ENCODE measurements around the gene RNF207.

RNF207 gene

DNA sequence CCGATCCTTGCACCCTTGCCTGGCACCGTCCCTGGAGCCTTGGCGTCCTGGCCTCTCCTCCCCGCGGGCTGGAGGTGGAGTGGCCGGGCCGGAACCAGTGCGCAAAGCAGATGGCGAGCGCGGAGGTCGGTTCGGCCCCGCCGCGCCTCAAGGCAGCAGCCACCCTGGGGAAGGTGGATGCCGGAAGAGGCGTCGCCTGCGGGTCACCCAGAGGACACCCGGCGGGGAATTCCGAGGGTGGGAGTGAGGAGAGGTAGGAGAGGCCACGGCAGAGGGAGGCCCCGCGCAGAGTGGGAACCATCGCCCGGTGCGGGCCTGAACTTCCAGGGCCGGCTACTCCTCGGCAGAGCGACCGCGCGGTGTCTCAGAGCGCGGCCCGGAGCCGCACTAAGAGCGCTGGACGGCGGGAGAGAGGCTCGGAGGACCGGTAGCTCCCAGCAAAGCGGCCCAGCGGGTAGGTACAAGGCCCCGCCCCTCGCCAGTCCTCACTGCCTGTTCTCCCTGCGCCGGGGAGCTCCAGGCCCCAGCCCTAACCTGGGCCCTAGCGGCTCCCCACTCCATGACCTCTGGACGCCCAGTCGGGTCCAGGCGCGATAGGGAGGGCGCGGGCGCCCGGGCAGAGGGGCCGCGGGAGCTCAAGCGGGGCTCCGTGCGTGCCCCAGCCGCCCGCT, at the start of gene RNF207:
Gene RNF207 (plus strand): TSS at position 271 of the 671 bp plus-strand sequence. CDS start 417 bp downstream, outside the sequence.
- no peak for DNase-seq

- no peak for DNase-seq
Observed at GRCh38 chr1:6157132-6157527, 48.8 kb upstream of the RNF207 start.

- no peak for DNase-seq
Observed at GRCh38 chr1:6157528-6158174, 48.3 kb upstream of the RNF207 start.

GRCh38 chr1:6158181-6158580, 47.7 kb upstream of the RNF207 start:
- no peak for DNase-seq

- no peak for DNase-seq
Observed at GRCh38 chr1:6162341-6162740, 43.6 kb upstream of the RNF207 start.

GRCh38 chr1:6162773-6163172, 43.1 kb upstream of the RNF207 start:
- no peak for DNase-seq

DNA sequence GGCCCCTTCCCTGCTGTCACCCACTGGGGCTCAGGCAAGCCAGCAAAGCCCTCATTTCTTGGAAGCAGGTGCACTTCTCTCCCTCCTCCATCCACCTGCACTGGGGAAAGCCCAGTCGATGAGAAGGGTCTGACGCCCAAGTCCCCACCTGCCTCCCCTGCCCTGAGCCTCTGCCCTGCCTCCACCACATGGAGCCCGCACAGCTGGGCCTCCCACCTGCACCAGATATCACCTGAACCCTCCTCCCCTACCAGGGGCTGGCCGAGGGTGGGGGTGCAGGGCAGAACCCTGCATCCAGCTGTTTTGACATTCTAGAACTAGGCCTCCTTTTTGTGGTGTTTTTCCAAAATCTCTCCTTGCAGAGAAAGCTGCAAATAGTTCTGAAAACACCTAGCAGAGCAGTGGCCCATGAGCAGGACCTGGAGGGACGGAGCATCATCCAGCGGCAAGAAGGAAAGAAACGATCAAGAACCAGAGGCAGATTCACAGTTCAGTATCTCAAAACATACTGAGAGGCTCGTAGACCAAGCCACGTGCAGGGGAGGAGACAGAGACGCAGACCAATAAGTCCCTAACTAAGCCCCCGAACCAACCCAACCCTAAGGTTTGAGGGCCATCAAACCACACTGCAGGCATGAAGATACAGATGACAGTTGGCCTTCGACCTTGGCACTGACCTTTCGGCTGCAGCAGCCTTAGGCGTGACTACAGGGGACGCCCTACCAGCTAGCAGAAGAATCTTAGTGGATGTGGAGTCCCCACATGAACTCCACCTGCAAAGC, 42.5 kb upstream of the RNF207 start:
- no peak for DNase-seq

DNA sequence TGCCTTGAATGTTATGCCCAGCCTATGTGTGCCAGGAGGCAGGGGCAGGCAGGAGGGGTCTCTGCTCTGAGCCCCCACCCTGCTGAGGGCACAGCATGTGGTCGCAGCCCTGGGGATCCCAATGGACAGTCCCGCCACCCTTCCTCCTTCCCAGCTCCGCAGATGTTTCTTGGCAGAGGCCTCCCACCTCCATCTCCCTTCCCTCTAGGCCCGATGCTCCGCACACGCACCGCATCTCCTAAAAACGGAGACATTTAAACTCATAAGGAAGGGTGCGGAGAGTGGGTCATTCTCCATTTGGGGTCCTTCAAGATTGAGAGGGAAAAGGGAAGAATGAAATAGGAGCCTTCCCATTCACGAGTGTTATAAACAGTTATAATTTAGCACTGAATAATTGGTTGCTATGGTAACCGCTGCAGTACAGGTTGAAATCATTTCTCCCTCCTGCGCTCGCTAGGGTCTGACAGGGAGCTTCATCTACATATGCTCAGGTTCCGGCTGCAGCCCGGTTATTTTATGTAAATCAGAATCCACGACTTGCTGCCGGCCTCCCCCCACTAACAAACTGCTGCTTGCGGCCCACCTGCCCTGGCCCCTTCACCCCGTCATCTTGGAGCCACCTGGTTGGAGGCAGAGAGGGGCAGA, 41.8 kb upstream of the RNF207 start:
- no peak for DNase-seq

DNA sequence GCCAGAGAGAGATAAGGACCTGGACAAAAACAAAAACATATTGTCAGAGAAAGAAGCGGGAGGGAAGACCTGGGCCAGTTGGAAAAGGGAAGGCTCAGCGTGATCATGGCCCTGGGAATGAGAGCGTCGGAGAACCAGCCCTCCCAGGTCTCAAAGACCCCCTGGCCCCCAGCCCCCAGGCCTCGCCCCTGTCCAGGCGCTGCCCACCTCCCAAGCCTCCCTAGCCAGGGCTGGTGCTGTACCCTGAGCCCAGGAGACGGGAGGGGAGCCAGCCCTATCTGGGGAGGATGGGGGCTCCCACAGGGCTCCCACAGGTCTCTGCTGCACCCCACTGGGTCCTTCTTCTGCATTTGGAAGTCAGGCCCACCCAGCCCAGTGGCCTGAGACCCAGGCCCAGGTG, 40.9 kb upstream of the RNF207 start:
- no peak for DNase-seq

GRCh38 chr1:6165441-6165985, 40.4 kb upstream of the RNF207 start:
- no peak for DNase-seq

GRCh38 chr1:6166221-6166620, 39.7 kb upstream of the RNF207 start:
- DNase-seq = no peak

- DNase-seq = no peak
Observed at GRCh38 chr1:6166655-6167390, 39.1 kb upstream of the RNF207 start.

GRCh38 chr1:6167391-6168303, 38.3 kb upstream of the RNF207 start:
- no peak for DNase-seq

GRCh38 chr1:6168947-6169586, 36.9 kb upstream of the RNF207 start:
- no peak for DNase-seq

DNA sequence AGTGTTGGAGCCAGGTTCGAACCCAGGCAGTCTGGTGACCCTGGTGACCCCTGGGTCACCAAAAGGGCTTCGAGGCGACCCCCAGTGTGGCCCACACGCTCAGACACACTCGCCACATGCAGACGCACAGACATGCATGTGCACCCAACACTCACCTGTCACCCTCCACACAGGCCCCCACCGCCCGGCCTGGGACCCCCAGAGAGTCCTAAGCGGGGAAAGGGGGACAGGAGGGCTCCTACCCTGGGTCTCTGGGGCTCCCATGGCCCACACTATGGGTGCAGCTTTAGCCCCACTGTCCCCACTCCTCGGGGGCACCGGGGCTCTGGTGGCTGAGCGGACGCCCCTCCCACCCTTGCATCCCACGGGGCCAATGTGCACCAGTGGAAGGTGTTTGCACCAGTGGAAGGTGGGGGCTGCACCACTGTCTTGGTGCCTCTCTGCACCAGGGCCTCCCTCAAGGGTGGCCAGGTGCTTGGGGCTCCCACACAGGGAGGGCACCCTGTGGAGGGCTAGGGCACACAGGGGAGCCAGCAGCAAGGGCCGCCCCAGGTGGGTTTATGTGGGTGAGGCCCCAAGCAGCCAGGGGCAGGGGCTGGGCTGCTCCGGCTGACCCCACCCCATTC, 35.7 kb upstream of the RNF207 start:
- DNase-seq = no peak

DNA sequence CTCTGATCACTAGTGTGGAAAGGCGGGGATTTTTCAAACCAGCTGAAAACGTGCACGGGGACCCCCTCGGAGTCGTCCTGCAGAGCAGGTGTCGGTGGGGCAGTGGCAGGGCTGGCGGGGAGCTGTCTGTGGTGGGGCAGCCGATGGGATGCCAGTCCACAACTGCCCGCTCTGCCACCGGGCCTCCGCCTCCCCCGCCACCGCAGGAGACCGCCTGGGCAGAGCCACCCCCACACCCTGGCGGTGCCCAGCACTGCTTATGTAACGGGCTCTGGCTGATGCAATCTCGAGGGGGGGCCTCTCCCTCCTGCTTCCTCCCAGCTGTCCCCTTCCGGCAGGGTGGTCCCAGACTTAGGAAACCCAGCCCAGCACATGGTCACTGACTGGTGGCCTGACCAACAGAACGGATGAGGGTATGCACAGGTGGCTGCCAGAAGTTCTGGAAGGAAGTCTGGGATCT, 35.1 kb upstream of the RNF207 start:
- DNase-seq = no peak

DNA sequence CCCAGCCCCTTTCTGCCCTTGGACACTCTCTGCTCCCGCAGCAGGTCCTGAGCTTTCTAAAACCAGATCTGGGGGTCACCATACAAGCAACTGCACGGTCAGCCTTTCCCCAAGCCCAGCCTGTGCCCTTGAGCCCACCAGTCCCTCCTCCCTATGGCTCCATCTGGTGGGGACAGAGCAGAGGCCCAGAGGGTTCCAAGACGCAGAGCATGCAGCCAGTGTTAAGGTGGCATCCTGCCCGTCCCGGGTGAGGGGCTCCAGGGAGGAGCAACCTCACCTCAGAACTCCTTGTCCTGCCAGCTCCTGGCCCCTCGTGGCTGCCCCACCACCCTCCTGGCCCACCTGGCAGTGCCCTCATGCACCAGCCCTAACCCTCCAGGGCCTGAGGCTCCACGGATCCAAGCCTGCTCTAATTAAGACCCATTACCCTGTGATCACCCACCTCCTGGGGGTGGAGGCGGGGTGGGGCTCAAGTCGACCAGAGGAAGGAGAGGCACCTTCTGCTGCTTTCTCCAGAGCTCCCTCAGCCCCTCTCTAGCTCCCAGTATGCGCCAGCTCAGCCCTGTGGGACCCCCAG, 34.3 kb upstream of the RNF207 start:
- DNase-seq = no peak

- no peak for DNase-seq
Observed at GRCh38 chr1:6172549-6172948, 33.4 kb upstream of the RNF207 start.

DNA sequence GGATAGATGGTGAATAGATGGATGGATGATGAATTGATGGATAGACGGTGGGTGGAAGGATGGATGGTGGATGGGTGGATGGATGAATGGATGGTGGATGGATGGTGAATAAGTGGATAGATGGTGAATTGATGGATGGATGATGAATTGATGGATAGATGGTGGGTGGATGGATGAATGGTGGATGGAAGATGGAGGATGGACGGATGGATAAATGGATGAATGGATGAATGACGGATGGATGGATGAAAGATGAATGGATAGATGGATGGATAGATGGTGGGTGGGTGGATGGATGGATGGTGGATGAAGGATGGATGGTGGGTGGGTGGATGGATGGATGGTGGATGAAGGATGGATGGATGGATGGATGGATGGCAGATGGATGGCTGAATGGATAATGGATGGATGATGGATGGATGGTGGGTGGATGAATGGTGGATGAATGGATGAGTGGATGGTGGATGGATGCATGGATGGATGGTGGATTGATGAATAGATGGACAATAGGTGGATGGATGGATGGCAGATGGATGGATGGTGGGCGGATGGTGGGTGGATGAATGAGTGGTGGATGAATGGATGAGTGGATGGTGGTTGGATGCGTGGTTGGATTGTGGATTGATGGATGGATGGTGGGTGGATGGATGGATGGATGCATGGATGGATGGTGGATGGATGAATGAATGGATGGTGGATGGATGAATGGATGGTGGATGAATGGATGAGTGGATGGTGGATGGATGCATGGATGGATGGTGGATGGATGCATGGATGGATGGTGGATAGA, 31.1 kb upstream of the RNF207 start:
- no peak for DNase-seq
